Caco-2 (cell line): ENCODE data around the gene OAF. TPM values are rescaled to one million over a fixed set of nuclear protein-coding genes. Genes with fewer than 3 reads are reported as not detected.
"Not testable (repeated sequence)": the region's sequence is repeated elsewhere in the genome, so short reads cannot be mapped to it uniquely, and the experiment has no call there.

ENCODE experiments used
- BruUV-seq: library from RNA; stranded (reverse); fragments of 400-500 nt; replicated peaks from 2 replicates; lab custom pipeline; 2021; lab: Mats Ljungman, UMichigan
- CTCF ChIA-PET: fragments of 300-600 bp; sonication (Branson Sonifier 250); formaldehyde crosslinking; loops from one replicate; lab custom pipeline; 2022; ENCODE audit warnings: antibody characterized with exemption; lab: Charles Lee
- POLR2A ChIA-PET: fragments of 300-600 bp; sonication (Branson Sonifier 250); formaldehyde crosslinking; loops from one replicate; lab custom pipeline; 2022; ENCODE audit warnings: antibody characterized with exemption; lab: Charles Lee
- DNase-seq, 2 experiments: peaks; one replicate each; pipeline versions ENCODE4 v3.0.0 to v3.0.0-alpha.2; 2020 to 2022
- H3K27me3 ChIP-seq: replicated peaks from 2 replicates; pipeline ENCODE4 v1.6.0; 2011; ENCODE audit warnings: low read length; ENCODE audit not compliant: control insufficient read depth, insufficient read depth
- H3K36me3 ChIP-seq: 2 replicates; pipeline ENCODE4 v1.5.1; 2011; ENCODE audit warnings: low read length; ENCODE audit not compliant: control insufficient read depth, insufficient read depth
- H3K4me1 ChIP-seq: fragments of 250-450 bp; sonication (Bioruptor Pico); 2 replicates; pipeline ENCODE4 v1.5.1; 2020; ENCODE audit warnings: mild to moderate bottlenecking
- H3K4me3 ChIP-seq: 2 replicates; pipeline ENCODE4 v1.5.1; 2011; ENCODE audit warnings: low read depth, mild to moderate bottlenecking, control low read depth, low read length
- H3K9me3 ChIP-seq: fragments of 250-450 bp; sonication (Bioruptor Pico); 2 replicates; pipeline ENCODE4 v1.5.1; 2020; ENCODE audit warnings: mild to moderate bottlenecking, moderate library complexity
- H3K27ac Mint-ChIP-seq: one replicate; pipeline ENCODE4 v1.8.0; 2022; ENCODE audit warnings: mixed read lengths; ENCODE audit not compliant: unreplicated experiment
- H3K27me3 Mint-ChIP-seq: one replicate; pipeline ENCODE4 v1.8.0; 2022; ENCODE audit warnings: mixed read lengths; ENCODE audit not compliant: insufficient read depth, unreplicated experiment
- H3K36me3 Mint-ChIP-seq: one replicate; pipeline ENCODE4 v1.8.0; 2022; ENCODE audit warnings: mild to moderate bottlenecking, mixed read lengths; ENCODE audit not compliant: insufficient read depth, unreplicated experiment
- H3K4me1 Mint-ChIP-seq: one replicate; pipeline ENCODE4 v1.8.0; 2022; ENCODE audit warnings: low read depth, mixed read lengths; ENCODE audit not compliant: unreplicated experiment
- H3K4me3 Mint-ChIP-seq: one replicate; pipeline ENCODE4 v1.8.0; 2022; ENCODE audit warnings: mild to moderate bottlenecking, moderate library complexity, mixed read lengths; ENCODE audit not compliant: unreplicated experiment
- H3K9me3 Mint-ChIP-seq: one replicate; pipeline ENCODE4 v1.8.0; 2022; ENCODE audit warnings: mixed read lengths; ENCODE audit not compliant: unreplicated experiment
- intact Hi-C: fragments of 100-400 bp; cut with micrococcal nuclease; formaldehyde crosslinking; loops from one replicate; pipeline ENCODE4 v1.10.0; 2022; ENCODE audit not compliant: unreplicated experiment
- total RNA-seq: library from RNA; stranded (reverse); gene quantifications from 2 replicates; pipeline ENCODE4 v1.2.3, GENCODE V29; 2022
- TF ChIP-seq, protein P1 (sequence below), 2 experiments: fragments of 200-600 bp in 1 of 2; IDR thresholded peaks; 1 replicate in 1 of 2; 2 replicates in 1 of 2; pipeline versions ENCODE4 v1.5.1 to v1.8.0; 2011 to 2022; ENCODE audit warnings: antibody characterized with exemption in 1 of 2, control low read depth in 1 of 2, inconsistent platforms in 1 of 2, low read depth in 1 of 2, low read length in 1 of 2, mild to moderate bottlenecking in 1 of 2, moderate library complexity in 1 of 2; ENCODE audit not compliant: insufficient read depth in 1 of 2, severe bottlenecking in 1 of 2, unreplicated experiment in 1 of 2

Gene OAF
- total RNA-seq, 1 experiment from 2014 or later: 31.3 TPM

DNA sequence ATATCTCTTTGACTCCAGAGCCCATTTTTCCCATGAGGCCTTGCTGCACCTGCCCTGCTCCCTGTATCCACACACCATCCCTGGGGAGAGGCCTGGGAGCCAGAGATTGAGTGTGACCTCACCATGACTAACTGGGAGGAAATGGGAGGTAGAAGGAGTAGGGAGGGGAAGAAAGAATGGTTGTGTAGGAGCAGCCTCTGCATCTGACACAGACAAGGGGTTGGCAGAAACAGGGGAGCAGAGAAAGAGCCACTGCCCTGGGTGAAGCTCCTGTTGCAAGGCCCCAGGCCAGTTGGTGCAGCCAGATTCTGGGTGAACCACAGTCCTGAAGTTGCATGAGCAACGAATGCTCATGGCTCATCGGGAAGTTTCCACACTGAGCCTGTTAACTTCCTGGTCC, 61.5 kb downstream of the OAF start:
- intact Hi-C loops: no loop called here
- no peak overlapping the region for H3K4me3 ChIP-seq
- Mint-ChIP-seq H3K4me1 (no peaks in the 10 kb centered on the region), H3K4me3 (no peak overlapping the region), H3K36me3 (no peaks in the 10 kb centered on the region), H3K27me3 (peaks cover 29% of the 10 kb centered on the region), H3K9me3 (no peaks in the 10 kb centered on the region), H3K27ac (no peak overlapping the region)
- no peaks in the 10 kb centered on the region for H3K9me3 ChIP-seq
- no peaks in the 10 kb centered on the region; the same call in none of the 2 replicates for H3K27me3 ChIP-seq
- H3K36me3 ChIP-seq: no peaks in the 10 kb centered on the region
- no peak for DNase-seq
- ChIA-PET POLR2A (no interaction called here), CTCF (no interaction called here)
- TF ChIP-seq, protein P1, sequence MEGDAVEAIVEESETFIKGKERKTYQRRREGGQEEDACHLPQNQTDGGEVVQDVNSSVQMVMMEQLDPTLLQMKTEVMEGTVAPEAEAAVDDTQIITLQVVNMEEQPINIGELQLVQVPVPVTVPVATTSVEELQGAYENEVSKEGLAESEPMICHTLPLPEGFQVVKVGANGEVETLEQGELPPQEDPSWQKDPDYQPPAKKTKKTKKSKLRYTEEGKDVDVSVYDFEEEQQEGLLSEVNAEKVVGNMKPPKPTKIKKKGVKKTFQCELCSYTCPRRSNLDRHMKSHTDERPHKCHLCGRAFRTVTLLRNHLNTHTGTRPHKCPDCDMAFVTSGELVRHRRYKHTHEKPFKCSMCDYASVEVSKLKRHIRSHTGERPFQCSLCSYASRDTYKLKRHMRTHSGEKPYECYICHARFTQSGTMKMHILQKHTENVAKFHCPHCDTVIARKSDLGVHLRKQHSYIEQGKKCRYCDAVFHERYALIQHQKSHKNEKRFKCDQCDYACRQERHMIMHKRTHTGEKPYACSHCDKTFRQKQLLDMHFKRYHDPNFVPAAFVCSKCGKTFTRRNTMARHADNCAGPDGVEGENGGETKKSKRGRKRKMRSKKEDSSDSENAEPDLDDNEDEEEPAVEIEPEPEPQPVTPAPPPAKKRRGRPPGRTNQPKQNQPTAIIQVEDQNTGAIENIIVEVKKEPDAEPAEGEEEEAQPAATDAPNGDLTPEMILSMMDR (IDR thresholded peaks at IDR 0.05; ENCODE audit: insufficient read depth in 1 of 2, low read depth in 1 of 2, low read length in 1 of 2, severe bottlenecking in 1 of 2, unreplicated experiment in 1 of 2): no peak
- no TSS peak for BruUV-seq
- H3K4me1 ChIP-seq: no peaks in the 10 kb centered on the region

DNA sequence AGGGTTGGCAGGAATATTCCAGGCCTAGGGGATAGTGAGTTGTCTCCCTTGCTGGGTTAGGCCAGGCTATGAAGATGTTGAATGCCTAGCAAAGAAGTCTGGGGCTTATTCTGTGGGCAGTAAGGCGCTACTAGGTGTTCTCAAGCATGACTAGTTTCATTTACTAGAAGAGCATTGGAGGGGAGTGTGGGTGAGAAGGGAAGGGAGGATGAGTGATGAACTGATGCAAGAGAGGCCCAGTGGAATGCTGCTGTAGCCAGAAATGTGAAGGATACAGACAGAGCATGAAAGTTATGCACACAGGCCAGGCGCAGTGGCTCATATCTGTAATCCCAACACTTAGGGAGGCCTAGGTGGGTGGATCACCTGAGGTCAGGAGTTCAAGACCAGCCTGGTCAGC, 62.6 kb downstream of the OAF start:
- TF ChIP-seq, protein P1 (IDR thresholded peaks at IDR 0.05; ENCODE audit: insufficient read depth in 1 of 2, low read depth in 1 of 2, low read length in 1 of 2, severe bottlenecking in 1 of 2, unreplicated experiment in 1 of 2): no peak
- H3K4me1 Mint-ChIP-seq: peaks cover 3% of the 10 kb centered on the region
- H3K27me3 ChIP-seq: no peaks in the 10 kb centered on the region; the same call in none of the 2 replicates
- no peak overlapping the region for H3K4me3 Mint-ChIP-seq
- BruUV-seq: no TSS peak
- H3K9me3 ChIP-seq: no peaks in the 10 kb centered on the region
- CTCF ChIA-PET: no interaction called here
- H3K4me3 ChIP-seq: no peak overlapping the region
- intact Hi-C loops: no loop called here
- no peak overlapping the region for H3K27ac Mint-ChIP-seq
- H3K4me1 ChIP-seq: no peaks in the 10 kb centered on the region
- no peak for DNase-seq
- no peaks in the 10 kb centered on the region for H3K9me3 Mint-ChIP-seq
- peaks cover 27% of the 10 kb centered on the region for H3K27me3 Mint-ChIP-seq
- POLR2A ChIA-PET: no interaction called here
- no peaks in the 10 kb centered on the region for H3K36me3 ChIP-seq
- no peaks in the 10 kb centered on the region for H3K36me3 Mint-ChIP-seq

DNA sequence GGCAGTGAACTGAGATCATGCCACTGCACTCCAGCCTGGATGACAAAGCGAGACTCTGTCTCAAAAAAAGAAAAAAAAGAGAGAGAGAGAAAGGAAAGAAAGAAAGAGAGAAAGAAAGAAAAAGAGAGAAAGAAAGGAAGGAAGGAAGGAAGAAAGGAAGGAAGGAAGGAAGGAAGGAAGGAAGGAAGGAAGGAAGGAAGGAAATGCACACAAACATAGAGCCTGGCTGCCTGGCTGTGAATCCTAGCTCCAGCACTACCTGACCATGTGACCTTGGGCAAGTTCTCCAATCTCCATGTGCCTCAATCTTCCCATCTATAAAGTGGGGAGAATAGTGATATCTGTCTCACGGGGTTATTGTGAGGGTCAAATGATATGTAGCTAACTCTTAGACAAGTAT, 63.1 kb downstream of the OAF start:
- peaks cover 27% of the 10 kb centered on the region for H3K27me3 Mint-ChIP-seq
- DNase-seq, H3K4me3 ChIP-seq, intact Hi-C loops, H3K4me1 ChIP-seq, H3K9me3 Mint-ChIP-seq, H3K9me3 ChIP-seq, POLR2A ChIA-PET, H3K4me3 Mint-ChIP-seq, H3K27ac Mint-ChIP-seq, BruUV-seq, H3K27me3 ChIP-seq, CTCF ChIA-PET, H3K4me1 Mint-ChIP-seq, H3K36me3 ChIP-seq, H3K36me3 Mint-ChIP-seq: not testable (repeated sequence)

DNA sequence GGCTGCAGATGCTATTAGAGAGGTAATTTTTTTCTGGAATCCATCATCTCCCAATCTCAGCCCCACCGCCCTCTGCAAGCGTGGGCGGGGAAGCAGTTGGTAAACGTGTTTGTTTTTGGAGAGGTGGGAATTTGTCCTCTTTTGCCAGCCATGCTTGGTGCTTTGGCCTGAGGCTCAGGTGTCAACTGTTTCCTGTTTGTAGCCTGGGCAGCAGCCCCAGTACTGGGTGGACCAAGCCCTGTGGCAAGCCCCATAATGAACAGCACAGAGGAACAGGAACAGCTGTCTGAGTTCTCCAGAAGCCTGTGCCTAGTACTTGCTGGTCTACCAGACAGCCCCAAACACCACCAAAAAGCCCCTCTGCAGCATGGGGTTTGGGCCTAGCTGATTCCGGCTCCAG, 68.7 kb downstream of the OAF start:
- H3K4me3 Mint-ChIP-seq: no peak overlapping the region
- no peak overlapping the region for H3K27ac Mint-ChIP-seq
- peaks cover 4% of the 10 kb centered on the region for H3K4me1 Mint-ChIP-seq
- H3K27me3 Mint-ChIP-seq: peaks cover 13% of the 10 kb centered on the region
- TF ChIP-seq, protein P1 (IDR thresholded peaks at IDR 0.05; ENCODE audit: insufficient read depth in 1 of 2, low read depth in 1 of 2, low read length in 1 of 2, severe bottlenecking in 1 of 2, unreplicated experiment in 1 of 2): no peak
- no TSS peak for BruUV-seq
- Histone ChIP-seq H3K36me3 (no peaks in the 10 kb centered on the region), H3K4me3 (no peak overlapping the region), H3K27me3 (no peaks in the 10 kb centered on the region; the same call in 1 of the 2 replicates), H3K4me1 (no peaks in the 10 kb centered on the region), H3K9me3 (no peaks in the 10 kb centered on the region)
- intact Hi-C loops: no loop called here
- no peaks in the 10 kb centered on the region for H3K36me3 Mint-ChIP-seq
- POLR2A ChIA-PET: no interaction called here
- DNase-seq: no peak
- H3K9me3 Mint-ChIP-seq: no peaks in the 10 kb centered on the region
- CTCF ChIA-PET: interaction anchor here (1.0 kb wide), 1 partner anchor 24 kb away, joined by 3 read pairs; no protein-coding TSS in a partner anchor
